HS-5 (cell line): ENCODE results near the gene ARRDC4.
"Not testable (repeated sequence)": the region's sequence is repeated elsewhere in the genome, so short reads cannot be mapped to it uniquely, and the experiment has no call there.

Experiments
- DNase-seq: peaks from one replicate; pipeline ENCODE4 v3.0.0-alpha.2; 2012; ENCODE audit warnings: low read depth

The ARRDC4 gene

GRCh38 chr15:97966246-97966645 is 5.7 kb downstream of the ARRDC4 start:
- no peak for DNase-seq

DNA sequence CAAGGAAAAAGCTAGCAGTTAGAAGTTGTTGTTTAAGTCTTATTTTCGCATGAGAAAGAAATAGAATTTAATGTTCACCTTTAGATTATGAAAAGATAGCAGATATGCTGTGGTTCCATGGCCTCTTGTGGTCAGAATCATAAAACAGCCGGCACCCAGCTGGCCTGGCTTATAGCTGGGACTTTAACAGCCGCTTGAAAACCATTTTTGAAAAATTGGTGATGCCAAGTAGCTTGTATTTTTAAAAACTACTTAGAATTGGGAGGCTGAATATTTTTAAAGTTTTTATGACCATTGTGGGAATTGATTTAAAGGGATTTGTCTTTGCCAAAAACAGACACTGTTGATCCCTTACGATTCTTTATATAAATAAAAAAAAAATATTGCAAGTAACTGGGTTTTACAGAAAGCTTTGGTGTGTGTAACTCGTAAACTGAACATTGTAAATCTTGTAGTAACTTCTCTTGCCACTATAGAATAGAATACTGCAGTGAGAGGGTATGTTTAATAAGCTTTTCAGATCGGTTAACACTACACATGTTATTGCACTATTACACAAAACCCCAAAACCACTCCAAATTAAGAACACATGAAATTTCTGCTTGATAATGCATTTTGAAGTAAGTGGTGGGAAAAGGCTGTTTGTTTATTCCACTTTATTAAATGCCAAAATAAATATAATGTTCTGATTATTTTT is 6.6 kb downstream of the ARRDC4 start:
- no peak for DNase-seq

DNA sequence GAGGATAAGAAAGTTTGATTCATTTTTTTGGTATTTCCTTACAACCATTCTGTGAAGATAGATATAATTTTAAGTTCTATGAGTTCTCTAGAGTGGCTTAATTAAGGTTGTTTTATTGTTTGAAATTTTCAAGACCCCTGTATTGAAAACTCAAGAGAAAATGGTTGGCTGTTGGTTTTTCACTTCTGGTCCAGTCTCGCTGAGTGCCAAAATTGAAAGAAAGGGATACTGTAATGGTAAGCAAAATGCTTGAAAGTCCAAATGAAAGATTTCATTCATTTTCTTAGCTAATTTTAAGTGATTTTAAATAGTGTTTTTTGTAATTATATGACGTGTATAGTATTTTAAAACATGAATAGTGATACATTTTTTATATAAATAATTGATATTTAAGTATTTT is 7.4 kb downstream of the ARRDC4 start:
- DNase-seq = no peak

- DNase-seq = peak; percentile 66
These were observed 7.9 kb downstream of the ARRDC4 start for GRCh38 chr15:97968380-97968779.

- DNase-seq = no peak
These were observed 11.9 kb downstream of the ARRDC4 start for GRCh38 chr15:97972366-97972765.

DNA sequence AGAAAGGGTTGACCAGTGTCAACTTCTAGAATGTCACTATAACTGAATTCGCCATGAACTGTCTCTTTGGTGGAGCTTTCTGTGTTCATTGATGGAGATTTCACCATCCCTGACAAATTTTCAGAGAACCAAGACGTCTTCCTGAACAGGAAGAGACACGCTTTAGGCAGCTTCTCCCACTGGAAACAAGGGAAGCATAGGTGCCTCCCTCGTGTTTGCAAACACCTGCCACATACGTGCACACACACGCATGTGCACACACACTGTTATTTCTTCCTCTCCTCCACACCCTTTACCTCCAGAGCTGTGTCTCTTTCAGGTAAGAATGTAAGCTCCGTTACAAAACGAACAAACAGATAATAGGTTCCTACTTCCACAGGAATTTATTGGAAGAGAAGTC is 15.6 kb downstream of the ARRDC4 start:
- DNase-seq = no peak

- DNase-seq = no peak
These were observed 16.4 kb downstream of the ARRDC4 start for GRCh38 chr15:97976766-97977503.

DNA sequence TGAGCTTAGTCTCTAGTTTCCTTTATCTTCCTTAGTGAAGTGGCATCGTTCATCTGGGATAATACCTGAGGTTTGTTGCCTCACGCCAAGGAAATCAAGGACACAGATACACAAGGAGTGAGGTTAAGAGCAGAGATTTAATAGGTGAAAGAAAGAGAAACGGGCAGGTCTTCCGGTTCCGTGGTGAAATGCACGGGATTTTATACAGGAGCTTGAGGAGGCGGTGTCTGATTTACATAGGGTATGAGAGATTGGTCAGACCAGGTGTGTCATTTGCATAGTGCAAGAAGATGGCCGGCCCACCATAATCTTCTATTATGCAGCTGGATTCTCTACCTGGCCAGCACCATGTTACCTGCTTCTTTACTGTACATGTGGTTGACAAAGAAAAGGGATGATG is 17.2 kb downstream of the ARRDC4 start:
- no peak for DNase-seq

DNA sequence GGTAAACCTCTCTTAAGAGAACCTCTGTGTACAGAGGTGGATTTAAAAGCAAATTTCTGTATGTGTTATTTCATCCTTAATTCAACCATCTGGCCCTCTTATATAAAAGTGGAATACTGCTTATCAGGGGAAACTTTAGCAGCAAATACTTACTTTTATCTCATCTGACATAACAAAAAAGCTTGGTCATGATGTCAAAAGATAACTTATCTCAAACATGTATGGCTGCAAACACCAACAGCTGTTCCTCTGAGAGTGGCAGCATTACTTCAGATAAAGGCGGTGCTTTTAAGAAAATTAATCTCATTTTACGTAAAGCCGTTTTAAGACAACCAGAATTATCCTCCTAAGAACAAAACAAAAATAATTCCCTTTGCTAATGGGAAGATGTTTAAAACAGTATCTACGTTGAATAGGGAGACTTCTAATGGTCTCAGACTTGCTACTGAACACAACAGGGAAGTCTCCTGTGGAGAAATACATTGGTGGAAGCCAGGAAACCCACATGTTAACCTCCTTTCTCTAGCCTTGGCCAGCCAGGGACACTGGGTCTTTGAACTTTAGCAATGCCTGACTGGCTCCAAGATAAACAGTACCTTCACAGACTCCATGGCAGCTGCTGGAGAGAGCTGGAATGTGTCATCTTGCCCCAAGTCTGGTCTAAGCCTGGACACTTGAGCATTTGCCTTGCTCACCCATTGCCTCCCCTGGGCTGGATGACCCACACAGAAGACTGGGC is 18.1 kb downstream of the ARRDC4 start:
- DNase-seq = no peak

- no peak for DNase-seq
These were observed 18.6 kb downstream of the ARRDC4 start for GRCh38 chr15:97979140-97979520.

GRCh38 chr15:97981058-97981457 is 20.6 kb downstream of the ARRDC4 start:
- DNase-seq = no peak

GRCh38 chr15:97981758-97982157 is 21.3 kb downstream of the ARRDC4 start:
- no peak for DNase-seq

GRCh38 chr15:97984157-97984556 is 23.7 kb downstream of the ARRDC4 start:
- DNase-seq = no peak

GRCh38 chr15:97985979-97986378 is 25.5 kb downstream of the ARRDC4 start:
- not testable (repeated sequence) for DNase-seq

DNA sequence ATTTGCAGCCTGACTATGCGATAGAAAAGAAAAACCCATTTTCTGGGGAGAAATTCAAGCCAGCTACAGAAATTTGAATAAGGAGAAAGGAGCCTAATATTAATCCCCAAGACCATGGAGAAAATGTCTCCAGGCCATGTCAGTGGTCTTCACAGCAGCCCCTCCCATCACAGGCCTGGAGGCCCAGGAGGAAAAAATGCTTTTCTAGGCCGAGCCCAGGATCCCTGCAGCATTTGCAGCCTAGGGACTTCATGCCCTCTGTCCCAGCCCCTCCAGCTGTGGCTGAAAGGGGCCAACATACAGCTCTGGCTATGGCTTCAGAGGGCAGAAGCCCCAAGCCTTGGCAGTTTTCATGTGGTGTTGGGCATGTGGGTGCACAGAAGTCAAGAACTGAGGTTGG is 26.3 kb downstream of the ARRDC4 start:
- DNase-seq = no peak

DNA sequence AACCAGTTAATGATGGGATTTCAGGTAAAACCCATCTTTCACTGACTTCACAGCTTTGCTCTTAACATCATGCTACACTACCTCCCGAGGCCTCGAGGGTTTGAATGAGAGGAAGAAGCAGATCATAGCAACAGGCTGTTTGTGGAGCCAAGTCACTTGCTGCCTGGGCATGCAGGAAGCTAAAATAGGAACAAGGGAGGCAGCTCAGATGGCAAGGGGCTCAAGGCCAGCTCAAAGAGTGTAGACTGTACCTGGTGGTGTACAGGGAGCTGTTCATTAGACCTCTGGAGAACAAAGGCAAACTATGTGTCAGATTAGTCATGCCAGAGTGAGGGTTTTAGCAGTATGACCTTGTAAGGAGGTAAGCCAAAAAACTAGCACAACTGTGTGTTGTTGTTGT is 28.8 kb downstream of the ARRDC4 start:
- no peak for DNase-seq

DNA sequence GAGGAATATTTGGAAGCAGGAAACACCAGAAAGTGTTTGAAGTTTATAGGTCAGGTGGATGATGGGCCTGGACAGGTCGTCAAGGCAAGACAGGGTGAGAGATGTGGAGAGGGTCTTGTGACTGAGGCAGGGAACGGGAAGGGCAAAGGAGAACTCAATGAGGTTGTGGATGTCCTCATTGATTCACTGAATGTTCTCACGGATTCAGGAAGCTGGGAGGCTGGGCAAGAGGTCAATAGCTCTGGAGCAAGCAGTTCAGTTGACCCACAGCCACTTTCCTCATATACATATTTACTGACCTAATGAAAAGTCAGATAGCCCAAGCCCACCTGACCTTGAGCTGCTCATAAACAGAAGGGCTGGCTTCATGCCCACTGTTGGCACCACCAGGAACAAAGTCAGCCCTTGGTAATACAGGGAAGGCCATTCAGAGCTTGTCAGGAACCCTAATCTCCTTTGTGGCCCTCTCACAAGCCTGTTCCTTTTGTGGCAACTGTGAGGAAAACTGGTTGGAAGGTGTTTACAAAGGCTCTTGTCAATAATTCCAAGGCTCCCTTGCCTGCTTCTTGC is 31.6 kb downstream of the ARRDC4 start:
- DNase-seq = no peak

DNA sequence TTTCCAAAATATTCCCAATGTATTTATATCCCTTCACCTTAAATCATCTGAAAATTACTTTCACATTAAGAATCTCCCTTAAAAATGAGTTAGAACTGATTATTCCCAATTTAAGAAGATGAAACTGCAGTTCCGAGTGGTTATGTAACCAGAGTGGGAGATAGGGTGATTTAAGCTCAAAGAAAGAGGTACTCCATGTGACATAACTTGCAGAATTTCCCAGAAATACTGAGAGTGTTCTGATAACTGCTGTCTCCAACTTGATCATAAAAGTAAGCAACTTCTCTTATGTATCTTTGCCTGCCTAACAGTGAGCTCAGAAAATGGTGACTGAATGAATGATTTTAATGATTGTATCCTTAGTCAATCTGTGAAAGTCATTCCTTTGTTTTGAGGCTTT is 32.3 kb downstream of the ARRDC4 start:
- DNase-seq = no peak

DNA sequence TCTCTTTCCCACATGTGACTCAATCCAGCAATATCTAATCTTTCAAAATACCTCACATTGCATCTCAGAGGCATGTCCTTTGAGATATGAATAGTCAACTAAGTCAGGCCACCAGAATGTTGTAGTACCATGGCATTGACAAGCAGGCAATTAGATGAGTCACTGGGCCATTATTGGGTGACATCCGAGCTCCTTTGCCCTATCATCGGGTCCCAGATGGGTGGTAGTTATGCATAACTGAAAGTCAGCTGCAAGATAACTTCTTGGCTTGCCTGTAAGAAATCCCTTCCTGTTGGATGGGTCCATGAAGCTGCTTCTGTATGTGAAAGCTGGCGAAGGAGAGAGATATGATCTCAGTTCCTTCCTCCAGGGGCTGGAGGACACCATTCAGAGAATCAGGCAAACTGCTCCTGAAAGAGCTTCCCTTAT is 32.8 kb downstream of the ARRDC4 start:
- peak; percentile 48 for DNase-seq

GRCh38 chr15:97994236-97994635 is 33.7 kb downstream of the ARRDC4 start:
- DNase-seq = no peak

DNA sequence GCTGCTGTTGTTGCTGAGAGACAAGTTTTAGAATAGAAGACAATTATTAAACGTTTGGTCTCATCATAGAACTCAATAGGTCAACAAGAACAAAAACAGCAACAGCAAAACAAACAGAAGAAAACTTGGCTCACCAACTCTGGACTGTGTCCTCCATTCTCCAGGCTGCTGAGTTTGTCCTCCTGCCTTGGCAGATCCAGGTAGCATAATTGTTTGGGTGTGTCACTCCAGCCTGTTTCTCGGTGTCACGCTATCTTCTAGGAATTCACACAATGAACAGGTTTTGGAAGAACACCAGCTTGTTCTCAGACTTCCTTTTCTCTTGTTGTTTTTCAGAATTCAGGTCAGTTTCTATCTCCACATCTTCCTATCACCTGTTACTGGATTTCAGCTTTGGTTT is 34.7 kb downstream of the ARRDC4 start:
- DNase-seq = no peak

- no peak for DNase-seq
These were observed 35.5 kb downstream of the ARRDC4 start for GRCh38 chr15:97995881-97996603.
